ENCODE data around the gene CDC25B.

CDC25B gene

GRCh38 chr20:3786126-3786484 lies 10.0 kb upstream of the CDC25B start (continued):
- TF ChIP-seq ZNF211 (tag by site-specific recombination; IDR thresholded peaks at IDR 0.05; ENCODE audit: low read depth) (no peak), ZNF354C (tag by site-specific recombination; IDR thresholded peaks at IDR 0.05; ENCODE audit: borderline replicate concordance, low read depth) (no peak), KLF16 (tag by site-specific recombination; IDR thresholded peaks at IDR 0.05) (no peak), ZFP69B (tag by site-specific recombination; IDR thresholded peaks at IDR 0.05) (no peak), SP7 (tag by site-specific recombination; IDR thresholded peaks at IDR 0.05) (no peak), ZBTB20 (tag by site-specific recombination; IDR thresholded peaks at IDR 0.05) (peak; percentile 18; the same call in 1 of the 2 replicates), ZNF292 (tag by site-specific recombination; IDR thresholded peaks at IDR 0.05; ENCODE audit: borderline replicate concordance, low read depth) (no peak), GLIS1 (tag by site-specific recombination; IDR thresholded peaks at IDR 0.05) (peak; percentile 15; the same call in 1 of the 2 replicates), ZNF146 (tag by site-specific recombination; IDR thresholded peaks at IDR 0.05) (no peak), KLF10 (tag by site-specific recombination; IDR thresholded peaks at IDR 0.05) (no peak), HIC1 (tag by site-specific recombination; IDR thresholded peaks at IDR 0.05) (no peak), ZBTB44 (tag by site-specific recombination; IDR thresholded peaks at IDR 0.05) (no peak), HOXA7 (CRISPR knock-in tag; IDR thresholded peaks at IDR 0.05; ENCODE audit: borderline replicate concordance) (no peak), ZNF585B (tag by site-specific recombination; IDR thresholded peaks at IDR 0.05) (no peak), ATF2 (tag by site-specific recombination; IDR thresholded peaks at IDR 0.05; ENCODE audit: low read depth) (no peak)

GRCh38 chr20:3786665-3787323 lies 9.3 kb upstream of the CDC25B start, which contains the start of gene CENPB:
Gene CENPB (minus strand): TSS chr20:3786740. CDS start chr20:3786483, 257 bp downstream.
- Histone ChIP-seq H3K9me3 (ENCODE audit: control insufficient read depth, insufficient read depth, low read depth, low read length) (no peaks in the 10 kb centered on the region), H3K36me3 (ENCODE audit: control insufficient read depth in 2 of 2, insufficient read depth in 1 of 2, low read length in 2 of 2) (peaks cover 0 to 21% of the 10 kb centered on the region in 2 experiments; a peak in 2 of 3 replicates), H3K4me1 (ENCODE audit: control insufficient read depth, insufficient read depth, low read length) (peaks cover 17% of the 10 kb centered on the region; the same call in 1 of the 2 replicates), H3K4me3 (ENCODE audit: low read depth, low read length) (peak within 1 kb of the TSS; percentile 49), H3K27ac (ENCODE audit: extremely low read depth, low read depth, low read length) (peak within 1 kb of the TSS; percentile 76; the same call in 1 of the 2 replicates)
- CTCF ChIA-PET: interaction anchor here (0.6 to 10.3 kb wide), 15 partner anchors 8 to 1144 kb away, joined by 3 to 142 read pairs (median 4); partner anchors contain the start of genes AP5S1 and CDC25B
- POLR2A ChIA-PET: interaction anchor here (0.5 to 3.9 kb wide), 8 partner anchors 9 to 58 kb away, joined by 3 to 30 read pairs (median 4); partner anchors contain the start of genes AP5S1 and CDC25B
- TF ChIP-seq ZXDB (tag by site-specific recombination; IDR thresholded peaks at IDR 0.05): no peak
- TF ChIP-seq ZNF692 (tag by site-specific recombination; IDR thresholded peaks at IDR 0.05): no peak
- TF ChIP-seq ZNF292 (tag by site-specific recombination; IDR thresholded peaks at IDR 0.05; ENCODE audit: borderline replicate concordance, low read depth): no peak
- TF ChIP-seq ZNF585B (tag by site-specific recombination; IDR thresholded peaks at IDR 0.05): no peak
- TF ChIP-seq ZNF677 (tag by site-specific recombination; IDR thresholded peaks at IDR 0.05): no peak
- TF ChIP-seq BCL6B (tag by site-specific recombination; IDR thresholded peaks at IDR 0.05): no peak
- no peak for TF ChIP-seq ZNF155 (tag by site-specific recombination; IDR thresholded peaks at IDR 0.05)
- TF ChIP-seq ZNF184 (tag by site-specific recombination; IDR thresholded peaks at IDR 0.05): no peak
- no peak for TF ChIP-seq ZNF114 (tag by site-specific recombination; IDR thresholded peaks at IDR 0.05)
- TF ChIP-seq ZNF335 (tag by site-specific recombination; conservative IDR thresholded peaks at IDR 0.05): peak; percentile 13; the same call in 1 of the 2 replicates
- no peak for TF ChIP-seq OVOL3 (tag by site-specific recombination; IDR thresholded peaks at IDR 0.05)
- no peak for TF ChIP-seq KLF9 (tag by site-specific recombination; IDR thresholded peaks at IDR 0.05; ENCODE audit: low read depth)

All from HEK293 (cell line).